ENCODE results near the gene SLCO3A1.

Gene SLCO3A1

DNA sequence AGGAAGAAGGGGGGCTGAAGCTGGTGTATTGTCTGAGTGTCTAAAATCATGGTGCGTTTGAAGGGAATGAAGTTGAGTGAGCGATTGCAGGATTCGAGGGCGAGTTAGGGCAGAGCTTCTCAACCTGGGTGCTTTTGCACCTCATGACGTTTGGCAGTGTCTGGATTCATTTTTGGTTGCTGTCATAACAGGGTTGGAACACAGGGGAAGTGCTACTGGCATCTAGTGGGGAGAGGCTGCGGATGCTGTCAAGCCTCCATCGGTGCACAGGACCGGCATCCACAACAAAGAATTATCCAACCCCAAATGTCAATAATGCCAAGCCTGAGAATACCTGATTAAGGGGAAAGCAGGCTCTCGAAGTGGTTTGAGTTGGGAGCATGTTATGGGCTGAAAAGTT, 120.0 kb downstream of the SLCO3A1 start:
- DNase-seq, result no peak

DNA sequence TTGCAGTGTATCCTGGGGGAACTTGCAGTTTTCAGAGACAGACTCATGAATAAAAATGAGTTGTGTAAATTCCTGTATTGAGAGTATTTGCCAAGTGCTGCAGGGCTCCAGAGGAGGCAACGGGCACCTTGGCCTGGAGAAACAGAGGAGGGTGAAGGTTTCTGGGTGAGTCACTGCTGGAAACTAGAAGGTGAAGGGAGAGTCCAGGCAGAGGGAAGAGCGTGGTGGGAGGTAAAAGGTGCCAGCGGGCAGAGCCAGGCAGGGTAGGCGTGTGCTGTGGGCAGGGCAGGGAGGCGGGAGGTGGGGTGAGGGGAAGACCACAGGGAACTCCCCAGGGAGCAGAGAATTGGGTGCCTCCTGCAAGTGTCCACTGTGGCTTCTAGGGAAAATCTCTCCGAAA, 120.8 kb downstream of the SLCO3A1 start:
- DNase-seq, result no peak

DNA sequence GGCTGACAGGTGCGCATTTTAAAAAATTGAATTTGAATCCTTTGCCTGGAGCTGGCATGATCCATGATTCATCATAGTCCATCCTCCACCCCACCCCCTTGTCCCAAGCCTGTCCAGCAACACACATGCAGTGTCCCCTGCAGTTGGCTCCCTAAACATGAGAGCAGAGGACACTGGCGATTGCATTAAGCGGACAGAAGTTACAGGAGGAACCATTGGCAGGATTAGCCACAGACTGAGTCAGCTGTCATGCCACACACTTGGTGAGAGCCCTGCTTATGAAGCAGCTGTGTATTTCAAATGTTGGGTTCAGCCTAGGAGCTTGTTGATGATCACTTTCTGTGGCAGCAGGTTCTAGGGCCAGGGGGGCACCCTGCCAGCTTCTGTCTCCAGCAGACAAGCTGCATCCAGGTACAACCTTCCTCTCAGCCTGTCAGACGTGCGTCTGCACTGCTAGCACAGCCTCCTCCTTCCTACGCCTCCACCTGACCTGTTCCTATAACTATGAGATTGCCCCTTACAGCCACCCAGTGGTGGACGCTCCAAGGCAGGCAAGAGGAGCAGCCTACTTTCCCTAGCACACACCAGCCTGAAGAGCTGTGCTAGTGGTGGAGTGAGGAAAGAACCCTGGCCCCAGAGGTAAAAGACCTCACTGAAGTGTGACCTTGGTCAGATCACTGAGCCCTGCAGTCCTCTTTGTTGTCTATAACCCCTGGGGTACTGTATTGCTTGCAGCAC, 121.9 kb downstream of the SLCO3A1 start:
- no peak for DNase-seq

DNA sequence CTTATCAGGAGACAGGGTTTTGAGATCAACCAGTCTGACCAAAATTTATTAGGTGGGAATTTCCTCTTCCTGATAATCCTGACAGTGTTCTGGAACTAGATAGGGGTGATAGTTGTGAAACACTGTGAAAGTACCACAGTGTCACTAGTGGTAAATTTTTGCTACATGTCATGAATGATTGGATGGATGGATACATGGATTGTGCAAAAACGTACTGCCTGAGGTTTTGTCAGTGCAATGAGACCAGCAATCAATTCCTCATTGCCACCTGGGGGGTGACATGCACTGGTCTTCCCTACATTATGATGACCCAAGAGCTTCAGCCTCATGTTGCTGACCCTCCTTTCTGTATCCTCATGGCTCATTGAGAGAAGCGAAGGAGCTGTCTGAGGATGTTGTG, 123.5 kb downstream of the SLCO3A1 start:
- DNase-seq, result no peak

GRCh38 chr15:91980502-91981267, 127.2 kb downstream of the SLCO3A1 start:
- no peak for DNase-seq

- no peak for DNase-seq
Observed at GRCh38 chr15:91981821-91982800, 128.6 kb downstream of the SLCO3A1 start.

- no peak for DNase-seq
Observed at GRCh38 chr15:91983729-91984340, 130.3 kb downstream of the SLCO3A1 start.

DNA sequence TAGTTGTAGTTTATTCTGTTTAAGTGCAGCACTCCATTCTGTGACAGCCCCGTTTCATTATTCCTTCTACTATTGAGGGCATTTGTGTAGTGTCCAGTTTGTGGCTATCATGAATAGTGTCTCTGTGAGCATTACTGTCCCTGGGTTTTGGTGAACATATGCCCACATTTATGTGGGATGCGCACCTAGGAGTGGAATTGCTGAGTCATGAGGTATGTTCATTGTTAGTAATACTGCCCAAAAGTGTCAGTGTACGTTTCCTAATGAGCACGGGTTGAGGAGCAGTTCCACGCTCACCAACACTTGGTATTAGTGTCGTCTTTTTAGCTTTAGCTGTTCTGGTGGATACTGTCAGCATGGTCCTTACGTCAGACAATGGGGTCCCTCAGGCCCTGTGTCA, 131.8 kb downstream of the SLCO3A1 start:
- no peak for DNase-seq

DNA sequence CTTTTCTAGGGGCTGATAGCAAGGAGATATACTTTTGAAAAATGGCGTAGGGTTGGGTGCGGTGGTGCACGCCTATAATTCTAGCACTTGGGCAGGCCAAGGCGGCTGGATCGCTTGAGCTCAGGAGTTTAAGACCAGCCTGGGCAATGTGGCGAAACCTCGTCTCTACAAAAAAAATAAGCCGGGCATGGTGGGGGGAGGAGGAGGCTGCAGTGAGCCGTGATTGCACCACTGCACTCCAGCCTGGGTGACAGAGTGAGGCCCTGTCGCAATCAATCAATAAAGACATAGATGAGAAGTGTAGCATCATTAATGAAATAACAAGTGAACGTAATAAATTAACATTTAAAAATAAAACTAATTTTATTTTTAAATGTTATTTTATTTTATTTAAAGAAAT, 134.6 kb downstream of the SLCO3A1 start:
- DNase-seq, result no peak

DNA sequence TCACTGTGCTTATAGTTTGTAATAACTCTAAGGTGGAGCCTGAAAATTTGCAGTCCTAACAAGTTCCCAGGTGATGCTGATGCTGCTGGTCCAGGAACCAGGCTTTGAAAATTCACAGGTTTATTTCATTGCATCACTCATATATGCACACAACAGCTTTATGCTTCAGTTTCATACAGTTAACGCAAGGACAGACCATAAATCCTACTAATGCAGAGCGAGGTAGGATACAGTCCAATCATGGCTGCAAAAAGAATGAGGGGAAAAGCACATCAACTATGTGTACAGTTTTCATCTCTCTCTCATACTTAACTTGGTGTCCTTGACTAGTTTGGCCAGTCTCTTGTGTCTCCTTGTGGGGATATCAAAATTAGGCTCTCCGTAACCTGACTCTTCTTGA, 135.1 kb downstream of the SLCO3A1 start:
- no peak for DNase-seq

DNA sequence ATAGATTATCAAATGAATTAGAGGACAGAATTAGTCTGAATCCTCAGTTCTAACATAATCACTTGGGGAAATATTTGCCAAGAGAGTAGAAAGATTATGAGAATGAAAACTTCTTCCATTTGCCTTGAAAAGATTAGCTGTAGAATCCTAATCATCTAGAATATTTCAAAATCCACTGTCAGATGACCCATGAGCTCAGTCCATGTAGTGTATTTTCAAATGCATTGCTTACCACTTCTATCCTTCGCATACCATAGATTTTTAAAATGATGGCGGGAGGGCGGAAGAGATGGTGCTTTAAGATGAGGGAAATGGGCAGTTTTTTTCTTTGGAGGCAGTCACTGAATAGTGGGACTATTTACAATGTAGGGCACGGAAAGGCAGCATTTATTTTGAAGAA, 136.3 kb downstream of the SLCO3A1 start:
- no peak for DNase-seq

DNA sequence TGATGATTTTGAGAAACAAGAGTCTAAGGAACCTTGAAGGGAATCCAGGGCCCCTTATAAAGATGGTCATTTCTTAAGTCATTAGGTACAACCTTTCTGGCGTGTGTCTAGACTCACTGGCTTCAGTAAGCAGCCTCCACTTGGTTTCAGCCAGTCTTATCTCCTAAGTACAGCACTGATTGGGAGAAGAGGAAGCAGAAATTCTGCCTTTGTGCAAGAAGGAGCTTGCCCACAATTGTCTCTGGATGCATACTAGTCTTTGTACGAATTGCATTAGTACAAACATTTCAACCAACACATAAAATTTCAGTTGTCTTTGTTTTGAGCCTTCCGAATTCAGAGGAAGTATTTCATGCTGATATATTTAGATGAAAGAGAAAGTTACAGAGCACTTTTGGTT, 139.4 kb downstream of the SLCO3A1 start:
- no peak for DNase-seq

DNA sequence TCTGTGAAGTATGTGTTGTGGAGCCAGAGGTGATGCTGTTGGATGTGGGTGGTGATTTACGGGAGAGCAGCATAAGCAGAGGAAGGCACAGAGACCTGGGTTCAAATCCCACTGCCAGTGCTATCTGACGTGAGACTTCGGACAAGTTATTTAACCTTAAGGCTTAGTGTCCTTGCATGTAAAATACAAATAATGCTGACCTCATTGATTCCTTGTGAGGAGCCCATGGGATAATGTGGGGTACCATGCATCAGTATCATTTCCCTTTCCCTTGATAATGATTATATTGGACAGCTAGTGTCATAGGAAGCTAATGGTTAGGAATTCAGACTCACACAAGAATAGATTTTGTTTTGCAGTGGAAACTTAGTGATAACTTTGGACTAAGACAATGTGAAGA, 141.6 kb downstream of the SLCO3A1 start:
- DNase-seq, result no peak

GRCh38 chr15:91997163-91997562, 143.7 kb downstream of the SLCO3A1 start:
- DNase-seq, result no peak

DNA sequence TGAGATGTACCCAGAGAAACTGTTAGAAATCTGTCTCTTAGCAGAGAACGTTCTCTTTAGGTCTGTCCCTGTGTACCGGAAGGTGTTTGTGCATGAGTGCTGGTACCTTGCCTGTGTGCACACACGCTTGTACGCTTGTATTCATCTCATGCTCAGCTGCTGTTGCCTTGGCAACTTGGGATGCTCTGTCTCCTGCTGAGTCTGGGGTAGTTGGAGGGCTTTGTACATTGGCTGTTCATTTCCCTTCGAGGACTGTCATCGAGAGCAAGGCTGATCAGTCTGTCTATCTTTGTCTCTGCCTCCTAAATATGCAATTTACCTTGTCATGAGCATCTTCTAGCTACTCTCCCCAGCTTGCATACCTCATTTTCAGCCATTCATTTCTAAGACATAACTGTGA, 147.2 kb downstream of the SLCO3A1 start:
- DNase-seq, result no peak

GRCh38 chr15:92001307-92001706, 147.8 kb downstream of the SLCO3A1 start:
- DNase-seq, result no peak

DNA sequence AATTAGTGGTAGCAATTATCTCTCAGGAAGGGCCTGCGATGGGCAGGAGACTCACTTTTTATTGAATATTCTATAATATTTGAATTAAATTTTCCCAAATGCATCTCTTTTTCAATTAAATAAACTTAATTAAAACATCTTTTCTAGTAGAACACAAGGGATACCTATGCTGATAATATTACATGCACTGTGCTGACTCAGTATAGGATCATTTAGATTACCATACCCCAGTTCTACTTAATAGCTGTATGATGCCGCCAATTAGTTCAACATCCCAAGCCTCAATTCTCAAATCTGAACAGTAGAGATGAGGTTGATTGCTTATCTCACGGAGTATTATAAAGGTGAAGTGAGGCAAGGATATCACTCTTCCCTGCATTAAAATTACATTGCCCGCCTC, 149.2 kb downstream of the SLCO3A1 start:
- no peak for DNase-seq

DNA sequence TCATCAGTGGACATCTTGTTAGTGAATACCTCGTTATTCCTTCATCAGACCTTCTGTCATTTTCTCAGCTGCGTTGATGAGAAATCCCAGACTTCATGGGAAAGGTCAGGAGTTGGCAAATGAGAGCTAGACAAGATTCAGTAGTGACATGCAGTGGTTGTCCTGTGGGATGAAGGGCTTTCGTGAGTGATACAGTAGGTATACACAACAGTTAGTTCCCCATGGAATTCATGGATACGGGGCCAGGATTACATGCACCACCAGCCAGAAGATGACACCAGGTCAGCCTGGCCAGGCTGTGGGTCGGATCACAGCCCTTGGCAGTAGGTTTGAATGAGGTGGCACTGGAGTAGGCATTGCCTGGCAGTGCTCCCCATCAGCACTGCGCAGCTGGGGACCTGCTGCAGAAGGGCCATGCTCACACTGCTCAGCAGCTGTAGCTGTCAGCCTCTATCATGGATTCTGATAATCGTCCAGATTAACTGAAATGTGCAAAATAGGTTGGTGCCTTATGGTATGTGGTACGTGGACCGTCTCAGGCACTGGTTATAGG, 150.1 kb downstream of the SLCO3A1 start:
- DNase-seq, result no peak

DNA sequence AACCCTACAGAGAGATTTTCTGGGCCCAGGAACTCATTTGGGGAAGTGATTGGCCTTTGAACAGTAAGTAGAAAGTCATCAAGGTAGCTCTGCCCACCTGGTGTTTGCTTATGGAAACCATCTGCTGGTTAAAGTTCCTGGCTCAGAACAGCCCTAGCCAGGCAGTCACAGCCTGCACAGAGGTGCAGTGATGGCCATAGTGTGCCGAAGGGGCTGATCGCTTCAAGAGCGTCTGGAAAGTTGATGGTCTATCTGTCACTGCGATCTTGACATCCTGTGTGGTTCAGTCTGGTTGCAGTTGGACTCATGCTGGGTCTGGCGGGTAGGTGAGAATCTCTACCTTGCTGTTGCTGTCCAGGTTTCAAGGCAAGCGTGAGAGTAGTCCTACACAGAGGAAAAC, 151.6 kb downstream of the SLCO3A1 start:
- no peak for DNase-seq

DNA sequence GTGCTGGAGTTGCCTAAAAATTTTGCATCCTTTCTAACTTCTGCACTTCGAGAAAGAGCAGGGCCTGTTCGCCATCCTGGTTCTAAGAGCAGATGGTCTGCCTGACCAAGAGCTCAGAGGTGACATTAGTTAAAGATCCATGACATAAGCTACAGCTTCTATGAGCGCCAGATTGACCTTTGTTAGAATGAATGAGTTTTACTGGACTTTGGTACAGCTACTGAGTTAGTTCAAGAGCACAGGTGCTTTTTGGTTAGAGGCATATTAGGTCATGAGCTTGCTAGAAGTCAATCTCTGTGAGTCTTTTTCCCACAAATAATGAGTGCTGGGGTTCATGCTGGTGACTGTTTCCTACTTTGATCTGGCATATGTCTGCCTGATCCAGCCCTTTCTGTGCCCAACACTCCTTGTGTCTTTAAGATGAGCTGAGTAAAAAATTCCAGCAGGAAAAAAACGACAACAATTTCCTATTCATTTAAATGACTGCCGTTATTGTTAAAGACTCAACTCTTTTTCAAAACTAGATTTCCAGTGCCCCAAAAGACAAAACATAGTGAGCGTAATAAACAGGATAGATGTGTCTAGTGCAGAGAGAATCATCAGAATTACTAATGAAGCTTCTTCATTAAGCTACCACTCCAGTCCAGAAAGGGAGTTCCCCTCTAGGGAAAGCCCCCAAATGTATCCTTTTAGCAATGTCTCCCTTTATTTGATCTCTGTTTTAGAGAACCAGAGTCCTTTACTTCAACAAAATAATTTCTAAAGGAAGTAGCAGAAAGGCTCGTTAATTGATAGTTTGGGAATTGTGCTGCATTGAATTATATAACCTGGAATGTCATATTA, 152.9 kb downstream of the SLCO3A1 start:
- no peak for DNase-seq

DNA sequence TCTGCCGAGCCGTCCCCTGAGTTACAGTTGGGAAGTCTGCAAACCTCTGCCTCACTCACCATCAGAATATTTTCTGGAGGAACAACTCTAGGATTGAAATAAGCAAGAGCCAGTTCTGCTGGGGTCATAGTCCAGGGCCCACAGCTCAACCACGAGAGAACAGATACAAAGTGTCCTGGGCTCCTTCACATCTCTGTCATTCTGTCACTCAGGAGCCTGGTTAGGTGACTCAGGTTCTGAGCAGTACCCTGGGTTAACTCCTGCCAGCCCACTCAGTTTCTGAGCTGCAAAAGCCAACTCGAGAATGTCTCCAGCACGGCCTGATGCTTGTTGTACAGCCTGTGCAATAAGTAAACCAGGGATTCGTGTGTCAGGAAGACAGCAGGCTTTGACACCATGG, 155.7 kb downstream of the SLCO3A1 start:
- DNase-seq, result no peak

Data from GF-D8 (cell line).